Measurements from ENCODE around the gene DKC1.

The DKC1 gene

GRCh38 chrX:154738011-154738738, 24.5 kb upstream of the DKC1 start:
- peak in 1 of 2 donors; percentile 31 for DNase-seq

- DNase-seq, result no peak
Observed at GRCh38 chrX:154739952-154740465, 22.7 kb upstream of the DKC1 start.

- no peak for DNase-seq
Observed at GRCh38 chrX:154742613-154743012, 20.1 kb upstream of the DKC1 start.

- peak; percentile 58 to 82 for DNase-seq
Observed at GRCh38 chrX:154748712-154749339, 13.8 kb upstream of the DKC1 start.

- no peak for DNase-seq
Observed at GRCh38 chrX:154749856-154750255, 12.8 kb upstream of the DKC1 start.

GRCh38 chrX:154750301-154751202, 12.1 kb upstream of the DKC1 start, which contains the start of gene GAB3:
GAB3 (minus strand) TSS chrX:154751077; CDS start chrX:154751025, 52 bp downstream.
- DNase-seq, result peak; percentile 44 to 47

GRCh38 chrX:154751203-154751668, 11.4 kb upstream of the DKC1 start:
- no peak for DNase-seq

- no peak for DNase-seq
Observed at GRCh38 chrX:154751669-154752271, 10.9 kb upstream of the DKC1 start.

- DNase-seq, result no peak
Observed at GRCh38 chrX:154758696-154759095, 4.0 kb upstream of the DKC1 start.

- no peak for DNase-seq
Observed at GRCh38 chrX:154761977-154762536, 607 bp upstream of the DKC1 start.

GRCh38 chrX:154774622-154775021, 12.0 kb downstream of the DKC1 start:
- DNase-seq, result no peak

GRCh38 chrX:154775419-154776349, 13.0 kb downstream of the DKC1 start:
- no peak for DNase-seq

- no peak for DNase-seq
Observed at GRCh38 chrX:154776753-154777152, 14.1 kb downstream of the DKC1 start.

GRCh38 chrX:154779261-154779660, 16.6 kb downstream of the DKC1 start:
- DNase-seq, result no peak

- DNase-seq, result no peak
Observed at GRCh38 chrX:154780968-154781367, 18.3 kb downstream of the DKC1 start.

GRCh38 chrX:154784149-154784995, 21.7 kb downstream of the DKC1 start:
- DNase-seq, result no peak

GRCh38 chrX:154785716-154786115, 23.1 kb downstream of the DKC1 start:
- no peak for DNase-seq

- DNase-seq, result no peak
Observed at GRCh38 chrX:154791467-154791866, 28.8 kb downstream of the DKC1 start.

GRCh38 chrX:154791939-154792338, 29.3 kb downstream of the DKC1 start:
- DNase-seq, result no peak

Data from CD4-positive, alpha-beta T cell treated with Interleukin-1 beta for 1 hour (primary cell).